Retinal pigment epithelial cell (primary cell): ENCODE data around the gene SYF2.
A peak's percentile ranks its signal among the peaks of the same experiment; 100 is the strongest.
"Not testable (repeated sequence)": the region's sequence is repeated elsewhere in the genome, so short reads cannot be mapped to it uniquely, and the experiment has no call there.

Experiments used
- DNase-seq: peaks from one replicate; pipeline ENCODE4 v3.0.0-alpha.2; 2010; ENCODE audit warnings: low read depth
- H3K4me3 ChIP-seq: 2 replicates; pipeline ENCODE4 v1.5.1; 2011; ENCODE audit warnings: mild to moderate bottlenecking, low read length, control low read depth, moderate library complexity
- TF ChIP-seq, protein P1 (sequence below): conservative IDR thresholded peaks from 2 replicates; pipeline ENCODE4 v1.5.1; 2011; ENCODE audit warnings: low read depth, low read length, control low read depth, inconsistent platforms

Gene SYF2

DNA sequence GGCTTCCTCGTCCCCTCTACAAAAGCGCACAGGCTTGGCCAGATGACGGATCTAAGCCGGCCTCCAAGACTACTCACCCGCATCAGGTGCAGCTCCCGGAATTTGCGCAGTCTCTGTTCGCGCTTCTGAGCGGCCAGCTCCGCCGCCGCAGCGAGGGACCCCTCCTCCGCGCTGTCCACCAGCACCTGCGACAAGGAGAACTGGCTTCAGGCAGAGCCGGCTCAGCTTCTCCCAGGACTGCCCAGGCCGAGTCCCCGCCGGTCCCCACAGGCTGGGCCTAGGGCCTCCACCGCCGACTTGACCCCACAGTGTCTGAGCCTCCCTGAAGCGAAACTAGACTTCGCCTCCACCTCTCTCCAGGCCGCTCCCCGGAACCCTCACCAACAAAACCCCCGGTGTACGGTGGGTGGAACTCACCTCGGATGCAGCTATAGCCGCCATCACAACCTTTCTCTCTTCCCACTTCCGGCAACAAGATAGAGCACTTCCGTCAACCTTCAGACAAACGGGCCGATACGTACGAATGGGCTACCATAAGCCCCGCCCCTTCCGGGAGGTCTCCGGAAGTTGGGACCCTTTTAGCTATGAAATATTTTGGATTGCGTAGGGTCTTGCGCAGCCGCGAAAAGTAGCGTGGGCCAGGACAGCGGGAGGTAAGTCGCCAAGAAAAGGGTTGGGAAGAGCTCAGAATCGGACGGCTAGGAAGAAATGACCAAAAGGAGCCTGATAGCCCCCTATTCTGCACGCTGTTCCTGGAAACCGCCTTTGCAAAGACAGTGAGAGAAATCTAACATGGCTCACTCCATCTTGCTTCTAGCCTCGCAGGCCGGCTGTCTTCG lies at the start of gene SYF2:
TSS of gene SYF2 (minus strand) at position 476 of the 839 bp plus-strand sequence. CDS start at position 441, 35 bp downstream.
- TF ChIP-seq, protein P1, sequence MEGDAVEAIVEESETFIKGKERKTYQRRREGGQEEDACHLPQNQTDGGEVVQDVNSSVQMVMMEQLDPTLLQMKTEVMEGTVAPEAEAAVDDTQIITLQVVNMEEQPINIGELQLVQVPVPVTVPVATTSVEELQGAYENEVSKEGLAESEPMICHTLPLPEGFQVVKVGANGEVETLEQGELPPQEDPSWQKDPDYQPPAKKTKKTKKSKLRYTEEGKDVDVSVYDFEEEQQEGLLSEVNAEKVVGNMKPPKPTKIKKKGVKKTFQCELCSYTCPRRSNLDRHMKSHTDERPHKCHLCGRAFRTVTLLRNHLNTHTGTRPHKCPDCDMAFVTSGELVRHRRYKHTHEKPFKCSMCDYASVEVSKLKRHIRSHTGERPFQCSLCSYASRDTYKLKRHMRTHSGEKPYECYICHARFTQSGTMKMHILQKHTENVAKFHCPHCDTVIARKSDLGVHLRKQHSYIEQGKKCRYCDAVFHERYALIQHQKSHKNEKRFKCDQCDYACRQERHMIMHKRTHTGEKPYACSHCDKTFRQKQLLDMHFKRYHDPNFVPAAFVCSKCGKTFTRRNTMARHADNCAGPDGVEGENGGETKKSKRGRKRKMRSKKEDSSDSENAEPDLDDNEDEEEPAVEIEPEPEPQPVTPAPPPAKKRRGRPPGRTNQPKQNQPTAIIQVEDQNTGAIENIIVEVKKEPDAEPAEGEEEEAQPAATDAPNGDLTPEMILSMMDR = no peak
- H3K4me3 ChIP-seq = peak within 1 kb of the TSS; percentile 100
- DNase-seq = peak; percentile 78

DNA sequence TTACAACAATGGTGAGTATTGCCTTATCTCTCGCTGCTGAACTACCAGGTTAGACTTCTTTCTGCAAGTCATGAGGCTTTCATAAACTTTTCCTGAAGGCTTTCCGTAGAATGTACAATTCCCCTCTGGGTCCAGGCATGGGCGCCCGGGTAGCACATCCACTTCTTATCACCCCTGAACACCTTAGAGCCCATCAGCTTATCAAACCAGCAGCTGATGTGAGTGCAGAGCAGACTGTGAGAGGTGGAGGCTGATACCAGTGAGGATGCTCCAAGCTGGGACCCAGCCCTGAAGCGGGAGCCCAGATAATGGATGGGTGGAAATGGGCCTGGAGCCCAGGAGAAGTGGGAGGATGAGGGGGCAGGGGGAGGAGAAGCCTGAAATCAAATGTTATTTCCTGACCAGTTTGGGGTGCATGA lies 47.4 kb upstream of the SYF2 start:
- not testable (repeated sequence) for H3K4me3 ChIP-seq, DNase-seq

DNA sequence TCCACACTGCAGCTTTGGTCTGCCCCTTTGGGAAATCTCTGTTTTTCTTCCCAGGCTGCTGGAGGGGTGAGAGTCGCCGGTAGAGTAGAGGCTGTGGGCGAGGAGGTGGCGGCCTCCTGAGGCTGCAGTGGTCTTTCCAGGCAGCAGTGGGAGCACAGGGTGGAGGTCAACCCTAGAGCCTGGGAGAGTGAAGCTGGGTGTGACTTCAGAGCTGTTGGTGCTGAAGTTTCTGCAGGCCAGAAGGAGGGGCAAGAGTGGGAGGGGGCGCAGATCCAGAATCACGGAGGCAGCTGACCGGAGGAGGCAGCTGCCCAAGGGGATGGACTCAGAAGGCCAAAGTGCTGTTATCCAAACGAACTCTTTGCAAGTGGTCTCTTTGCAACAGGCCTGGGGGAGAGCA lies 46.5 kb upstream of the SYF2 start:
- not testable (repeated sequence) for H3K4me3 ChIP-seq, DNase-seq

DNA sequence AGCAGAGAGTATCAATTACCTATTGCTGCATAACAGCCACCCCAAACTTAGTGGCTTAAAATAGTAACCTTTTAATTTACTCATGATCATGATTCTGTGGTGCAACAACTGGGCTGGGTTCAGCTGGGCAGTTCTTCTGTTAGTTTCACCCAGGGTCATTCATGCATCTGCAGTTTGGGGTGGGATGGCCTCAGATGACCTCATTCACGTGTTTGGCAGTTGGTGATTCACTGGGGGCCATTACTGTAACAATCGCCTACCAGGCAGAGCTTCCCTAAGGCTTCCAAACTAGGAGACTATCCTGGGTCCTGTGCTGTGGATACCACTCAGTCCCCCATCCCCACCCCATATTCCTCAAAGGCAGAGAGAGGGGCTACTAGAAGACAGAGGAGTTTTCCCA lies 46.1 kb upstream of the SYF2 start:
- H3K4me3 ChIP-seq, DNase-seq: not testable (repeated sequence)

DNA sequence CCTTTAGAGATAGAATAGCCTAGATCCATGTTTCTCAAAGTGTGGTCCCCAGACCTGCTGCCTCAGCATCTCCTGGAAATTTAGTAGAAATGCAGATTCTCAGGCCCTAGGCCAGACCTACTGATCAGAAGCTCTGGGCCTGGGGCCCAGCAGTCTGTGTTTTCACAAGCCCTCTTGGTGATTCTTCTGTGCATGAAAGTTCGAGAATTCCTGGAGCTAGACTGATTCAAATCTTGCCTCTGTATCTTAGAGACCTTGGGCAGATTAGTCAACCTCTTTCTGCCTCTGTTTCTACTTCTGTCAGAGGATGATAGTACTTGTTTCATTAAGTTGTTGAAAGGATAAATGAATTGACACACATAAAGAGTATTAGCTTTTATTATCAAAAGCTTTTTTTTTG lies 45.0 kb upstream of the SYF2 start:
- DNase-seq, H3K4me3 ChIP-seq: not testable (repeated sequence)

DNA sequence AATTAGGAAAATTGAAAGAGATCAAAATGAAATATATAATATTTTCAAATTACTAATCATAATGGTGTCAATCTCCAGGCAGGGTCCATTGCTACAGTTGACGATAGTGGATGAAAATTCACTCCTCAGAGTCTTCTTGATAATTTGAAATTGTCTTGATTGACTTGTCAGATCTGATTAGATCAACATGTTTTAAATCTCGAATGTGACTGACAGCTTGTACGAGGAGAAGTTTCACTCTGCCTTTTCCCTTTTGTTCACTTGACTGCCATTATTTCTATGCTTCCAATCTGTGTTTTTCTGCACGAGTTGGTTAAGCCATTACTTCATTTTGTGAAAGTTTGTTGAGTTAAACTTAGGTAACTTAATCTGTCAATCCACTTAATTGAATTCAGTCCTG lies 43.3 kb upstream of the SYF2 start:
- H3K4me3 ChIP-seq, DNase-seq: not testable (repeated sequence)

DNA sequence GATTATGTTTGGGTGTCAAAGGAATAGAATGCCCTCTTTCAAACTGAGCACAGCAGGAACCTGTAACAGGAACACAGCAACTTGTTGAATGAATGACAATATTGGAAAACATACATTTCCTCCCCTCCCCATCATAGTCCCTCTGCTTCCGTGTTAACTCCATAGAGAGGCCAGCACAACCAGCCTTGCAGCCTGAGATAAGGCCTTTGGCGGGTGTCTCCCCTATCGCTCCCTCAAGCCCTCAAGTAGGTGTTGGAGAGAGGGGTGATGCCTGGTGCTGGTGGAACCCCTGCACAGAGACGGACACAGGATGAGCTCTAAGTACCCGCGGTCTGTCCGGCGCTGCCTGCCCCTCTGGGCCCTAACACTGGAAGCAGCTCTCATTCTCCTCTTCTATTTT lies 39.9 kb upstream of the SYF2 start, which contains the start of gene RHD:
TSS of gene RHD (plus strand) at position 272 of the 400 bp plus-strand sequence. CDS start at position 311, 39 bp downstream.
- DNase-seq, H3K4me3 ChIP-seq: not testable (repeated sequence)

DNA sequence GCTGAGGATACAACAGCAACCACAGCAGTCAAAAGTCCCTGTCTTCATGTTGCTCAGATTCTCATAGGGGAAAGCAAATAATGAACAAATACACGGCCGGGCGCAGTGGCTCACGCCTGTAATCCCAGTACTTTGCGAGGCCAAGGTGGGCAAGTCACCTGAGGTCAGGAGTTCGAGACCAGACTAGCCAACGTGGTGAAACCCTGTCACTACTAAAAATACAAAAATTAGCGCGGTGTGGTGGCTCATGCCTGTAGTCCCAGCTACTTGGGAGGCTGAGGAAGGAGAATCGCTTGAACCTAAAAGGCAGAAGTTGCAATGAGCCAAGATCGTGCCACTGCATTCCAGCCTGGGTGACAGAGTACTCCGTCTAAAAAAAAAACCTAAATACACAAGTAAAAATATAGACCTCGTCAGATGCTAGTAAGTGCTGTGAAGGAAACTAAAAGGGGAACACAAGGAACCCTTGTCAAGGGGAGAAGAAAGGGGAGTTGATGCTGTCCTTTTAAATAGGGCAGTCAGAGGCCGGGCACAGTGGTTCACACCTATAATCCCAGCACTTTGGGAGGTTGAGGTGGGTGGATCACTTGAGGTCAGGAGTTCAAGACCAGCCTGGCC lies 36.0 kb upstream of the SYF2 start:
- DNase-seq = not testable (repeated sequence)
- H3K4me3 ChIP-seq = peak overlapping the region; percentile 6

DNA sequence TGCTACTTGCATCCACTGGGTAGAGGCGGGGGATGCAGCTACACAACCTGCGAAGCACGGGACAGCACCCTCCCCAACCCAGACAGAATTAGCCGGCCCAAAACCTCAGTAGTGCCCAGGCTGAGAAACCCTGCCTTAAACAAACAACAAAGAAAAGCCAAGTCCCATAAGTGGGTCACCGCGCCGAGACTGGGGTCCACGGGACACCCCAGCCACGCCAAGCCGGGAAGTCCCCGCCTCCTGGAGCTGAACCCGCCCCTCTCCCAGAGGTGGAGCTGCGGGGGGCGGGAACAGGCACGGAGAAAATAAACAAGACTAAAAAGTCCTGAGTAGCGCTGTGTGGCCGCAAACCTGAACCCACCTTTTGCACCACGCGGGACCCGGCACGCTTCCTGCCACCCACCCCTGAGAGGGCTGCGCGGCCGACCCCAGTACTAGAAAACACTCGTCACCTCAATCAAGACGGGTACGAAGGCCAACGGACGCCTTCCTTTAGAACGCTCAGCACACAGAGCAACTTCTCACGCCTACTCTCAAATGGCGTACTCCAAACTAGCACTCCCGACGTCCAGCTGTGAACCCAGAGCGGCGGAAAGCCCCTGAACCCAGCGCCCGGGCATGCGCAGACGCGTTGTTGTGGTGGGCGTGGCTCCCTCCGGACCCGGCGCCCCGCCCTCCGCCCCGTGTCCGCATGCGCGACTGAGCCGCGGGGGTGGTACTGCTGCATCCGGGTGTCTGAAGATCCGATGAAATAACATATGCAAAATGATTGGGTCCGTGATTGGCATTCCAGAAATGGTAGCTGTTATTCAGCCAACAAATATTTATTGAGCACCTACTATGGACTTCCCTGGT lies 35.2 kb upstream of the SYF2 start:
- DNase-seq = not testable (repeated sequence)
- H3K4me3 ChIP-seq = peak overlapping the region; percentile 56

DNA sequence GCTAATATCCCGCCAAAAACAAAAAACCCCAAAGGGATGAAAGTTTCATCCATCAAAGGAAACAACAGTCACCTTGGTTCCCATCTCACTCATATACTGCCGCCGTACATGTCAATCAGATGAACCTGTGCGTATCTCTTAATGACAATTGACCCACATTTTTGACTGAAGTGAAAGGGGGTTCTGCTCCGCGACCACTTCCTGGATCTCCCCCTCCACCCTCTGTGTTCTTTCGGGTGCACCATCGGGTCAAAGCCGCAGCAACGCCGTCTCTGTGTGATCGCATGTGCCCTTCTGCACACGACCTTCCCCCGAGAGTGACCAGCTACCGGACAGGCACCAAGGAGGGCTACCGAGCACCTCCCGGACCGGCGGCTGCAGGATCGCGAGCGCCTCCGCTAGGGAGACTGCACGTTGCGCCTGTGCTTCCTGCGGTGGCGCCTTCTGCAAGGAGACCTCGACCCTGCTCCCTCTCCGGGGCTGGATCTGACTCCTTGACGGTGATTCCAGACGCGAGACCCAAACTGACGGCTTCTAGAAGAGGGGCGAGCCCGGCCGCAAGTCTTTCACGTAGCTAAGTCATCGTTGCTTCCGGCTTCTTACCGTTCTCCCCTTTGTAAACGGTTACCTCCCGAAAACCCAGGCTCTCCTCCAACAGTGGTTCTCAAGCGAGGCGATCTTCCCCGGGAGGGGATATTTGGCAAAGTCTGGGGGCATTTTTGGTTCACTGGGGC lies 34.4 kb upstream of the SYF2 start:
- H3K4me3 ChIP-seq = peak overlapping the region; percentile 50
- not testable (repeated sequence) for DNase-seq

DNA sequence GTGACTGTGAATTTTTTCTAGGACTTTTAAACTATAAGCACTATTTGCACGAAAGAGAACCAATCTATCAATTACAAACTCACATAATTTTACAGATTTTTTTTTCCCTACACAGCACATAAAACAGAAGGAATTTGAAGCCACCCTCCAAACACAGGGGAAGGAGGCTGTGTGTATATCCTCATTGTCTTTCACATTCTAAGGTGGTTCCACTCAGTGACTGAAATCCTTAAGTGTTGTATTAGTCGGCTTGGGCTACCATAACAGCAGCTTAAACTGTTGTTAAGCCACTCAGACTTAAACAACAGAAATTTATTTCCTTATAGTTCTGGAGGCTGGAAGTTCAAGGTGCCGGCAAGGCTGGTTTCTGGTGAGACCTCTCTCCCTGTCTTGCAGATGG lies 28.0 kb upstream of the SYF2 start:
- DNase-seq, H3K4me3 ChIP-seq: not testable (repeated sequence)

DNA sequence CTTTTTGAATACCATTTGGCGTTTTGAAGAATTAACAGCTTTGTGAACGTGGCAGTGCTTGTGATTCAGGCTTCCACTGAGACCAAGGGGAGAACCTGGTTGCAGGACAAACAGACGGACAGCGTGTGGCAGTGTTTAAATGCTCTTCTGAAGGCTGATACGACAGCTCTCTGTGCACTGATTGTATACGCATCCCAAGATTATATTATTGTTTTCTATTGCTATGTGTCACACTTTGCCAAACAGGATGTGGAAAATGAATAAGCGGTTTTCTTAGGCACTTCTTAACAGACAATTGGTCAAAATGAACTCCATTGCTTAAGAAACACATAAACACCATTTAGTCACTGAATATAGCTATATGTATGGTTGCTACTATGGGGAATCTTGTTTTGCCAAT lies 27.5 kb upstream of the SYF2 start:
- TF ChIP-seq, protein P1 = peak; percentile 31
- H3K4me3 ChIP-seq, DNase-seq: not testable (repeated sequence)
